A673 (cell line): ENCODE measurements around the gene DMD. TPM values are rescaled to one million over a fixed set of nuclear protein-coding genes. Genes with fewer than 3 reads are reported as not detected.

Experiments
- BruUV-seq: library from RNA; stranded (reverse); fragments of 400-500 nt; replicated peaks from 2 replicates; lab custom pipeline; 2021; lab: Mats Ljungman, UMichigan
- CTCF ChIA-PET: fragments of 300-600 bp; sonication (Branson Sonifier 250); formaldehyde crosslinking; loops from one replicate; lab custom pipeline; 2022; ENCODE audit warnings: antibody characterized with exemption; lab: Charles Lee
- POLR2A ChIA-PET: fragments of 300-600 bp; sonication (Branson Sonifier 250); formaldehyde crosslinking; loops from one replicate; lab custom pipeline; 2022; ENCODE audit warnings: antibody characterized with exemption; ENCODE audit not compliant: low non-redundant PET; lab: Charles Lee
- DNase-seq: peaks from one replicate; pipeline ENCODE4 v3.0.0-alpha.2; 2015; ENCODE audit warnings: low spot score
- H3K27ac ChIP-seq: fragments of 200-600 bp; sonication (generic); 2 replicates; pipeline ENCODE4 v1.5.1; 2016; ENCODE audit warnings: mixed run types, low read depth, mild to moderate bottlenecking, mixed read lengths, antibody characterized with exemption, low read length; ENCODE audit not compliant: poor library complexity, severe bottlenecking
- H3K27me3 ChIP-seq: fragments of 200-600 bp; sonication (generic); replicated peaks from 2 replicates; pipeline ENCODE4 v1.6.1; 2017; ENCODE audit warnings: mixed run types, low read depth, mild to moderate bottlenecking, mixed read lengths, antibody characterized with exemption, low read length; ENCODE audit not compliant: insufficient read depth, poor library complexity
- H3K36me3 ChIP-seq: fragments of 200-600 bp; sonication (generic); 2 replicates; pipeline ENCODE4 v1.6.1; 2016; ENCODE audit warnings: mixed run types, mild to moderate bottlenecking, mixed read lengths, antibody characterized with exemption, low read length; ENCODE audit not compliant: insufficient read depth, poor library complexity, severe bottlenecking
- H3K4me1 ChIP-seq: fragments of 200-600 bp; sonication (generic); 2 replicates; pipeline ENCODE4 v1.6.1; 2017; ENCODE audit warnings: mixed run types, mild to moderate bottlenecking, mixed read lengths, antibody characterized with exemption, low read length; ENCODE audit not compliant: insufficient read depth, poor library complexity, severe bottlenecking
- H3K4me3 ChIP-seq: fragments of 200-600 bp; sonication (generic); 2 replicates; pipeline ENCODE4 v1.5.1; 2016; ENCODE audit warnings: low read depth, mixed run types, mild to moderate bottlenecking, mixed read lengths, low read length; ENCODE audit not compliant: poor library complexity, severe bottlenecking
- H3K9me3 ChIP-seq: fragments of 200-600 bp; sonication (generic); 2 replicates; pipeline ENCODE4 v1.6.1; 2016; ENCODE audit warnings: mixed run types, low read depth, mild to moderate bottlenecking, mixed read lengths, antibody characterized with exemption, low read length; ENCODE audit not compliant: poor library complexity, severe bottlenecking
- EZH2 ChIP-seq: fragments of 200-600 bp; sonication (generic); IDR thresholded peaks from 2 replicates; pipeline ENCODE4 v1.6.1; 2017; ENCODE audit warnings: borderline replicate concordance, low read depth, mild to moderate bottlenecking, mixed read lengths, antibody characterized with exemption, low read length; ENCODE audit not compliant: poor library complexity, severe bottlenecking
- intact Hi-C: fragments of 100-400 bp; cut with micrococcal nuclease; formaldehyde crosslinking; loops from one replicate; pipeline ENCODE4 v1.10.0; 2022; ENCODE audit not compliant: unreplicated experiment
- total RNA-seq: library from RNA; stranded (reverse); gene quantifications from 2 replicates; pipeline ENCODE4 v1.2.3, GENCODE V29; 2021
- TF ChIP-seq, protein P1 (sequence below): fragments of 300-800, 200-600 bp; sonication (generic); conservative IDR thresholded peaks from 2 replicates; pipeline ENCODE4 v1.5.1; 2017; ENCODE audit warnings: low read depth, mild to moderate bottlenecking, antibody characterized with exemption, low read length, moderate library complexity, mixed read lengths

Gene DMD
- total RNA-seq, 1 experiment from 2014 or later = 5.4 TPM

DNA sequence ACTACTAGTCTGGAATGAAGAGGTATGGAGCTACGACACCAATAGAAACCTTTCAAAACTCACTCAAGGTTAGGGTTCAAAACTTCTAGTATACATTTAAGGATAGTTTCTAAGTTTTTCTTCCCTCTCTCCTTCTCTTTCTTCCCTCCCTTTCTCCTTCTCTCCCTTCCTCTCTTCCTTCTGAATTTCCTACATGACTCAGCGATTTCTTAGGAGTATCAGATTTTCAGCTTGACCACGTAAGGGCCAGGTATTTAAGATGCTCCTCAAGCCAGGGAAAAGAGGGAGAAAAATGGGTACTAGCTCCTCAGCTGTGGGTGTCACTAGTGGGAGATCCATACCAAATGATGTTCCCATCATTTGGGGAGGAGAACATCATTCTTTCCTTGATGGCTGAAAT is 2083.6 kb downstream of the DMD start:
- Histone ChIP-seq H3K36me3 (no peaks in the 10 kb centered on the region), H3K27me3 (no peaks in the 10 kb centered on the region), H3K9me3 (no peaks in the 10 kb centered on the region), H3K27ac (no peak overlapping the region), H3K4me1 (no peaks in the 10 kb centered on the region), H3K4me3 (no peak overlapping the region)
- ChIA-PET CTCF (no interaction called here), POLR2A (no interaction called here)
- DNase-seq = no peak
- BruUV-seq = no TSS peak
- TF ChIP-seq, protein P1, sequence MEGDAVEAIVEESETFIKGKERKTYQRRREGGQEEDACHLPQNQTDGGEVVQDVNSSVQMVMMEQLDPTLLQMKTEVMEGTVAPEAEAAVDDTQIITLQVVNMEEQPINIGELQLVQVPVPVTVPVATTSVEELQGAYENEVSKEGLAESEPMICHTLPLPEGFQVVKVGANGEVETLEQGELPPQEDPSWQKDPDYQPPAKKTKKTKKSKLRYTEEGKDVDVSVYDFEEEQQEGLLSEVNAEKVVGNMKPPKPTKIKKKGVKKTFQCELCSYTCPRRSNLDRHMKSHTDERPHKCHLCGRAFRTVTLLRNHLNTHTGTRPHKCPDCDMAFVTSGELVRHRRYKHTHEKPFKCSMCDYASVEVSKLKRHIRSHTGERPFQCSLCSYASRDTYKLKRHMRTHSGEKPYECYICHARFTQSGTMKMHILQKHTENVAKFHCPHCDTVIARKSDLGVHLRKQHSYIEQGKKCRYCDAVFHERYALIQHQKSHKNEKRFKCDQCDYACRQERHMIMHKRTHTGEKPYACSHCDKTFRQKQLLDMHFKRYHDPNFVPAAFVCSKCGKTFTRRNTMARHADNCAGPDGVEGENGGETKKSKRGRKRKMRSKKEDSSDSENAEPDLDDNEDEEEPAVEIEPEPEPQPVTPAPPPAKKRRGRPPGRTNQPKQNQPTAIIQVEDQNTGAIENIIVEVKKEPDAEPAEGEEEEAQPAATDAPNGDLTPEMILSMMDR = no peak
- no peak for TF ChIP-seq EZH2
- intact Hi-C loops = no loop called here

DNA sequence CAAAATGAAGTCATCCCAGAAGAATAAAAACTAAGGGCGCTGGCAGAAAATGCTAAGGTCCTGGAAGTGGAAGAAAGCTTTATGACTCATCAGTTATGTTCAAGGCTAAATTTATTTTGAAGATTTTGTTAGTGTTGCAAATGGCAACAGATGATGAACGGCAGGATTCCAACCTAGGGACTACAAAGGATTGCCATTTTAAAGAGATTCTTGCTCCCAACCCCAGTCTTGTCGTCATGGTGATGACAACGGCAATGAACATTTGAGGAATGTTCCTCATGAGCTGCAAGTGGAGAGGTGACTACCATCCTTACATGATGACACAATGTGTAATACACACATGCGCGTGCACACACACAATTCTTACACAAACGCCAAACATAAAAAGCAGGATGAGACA is 2085.1 kb downstream of the DMD start:
- Histone ChIP-seq H3K36me3 (no peaks in the 10 kb centered on the region), H3K4me1 (no peaks in the 10 kb centered on the region), H3K27me3 (no peaks in the 10 kb centered on the region), H3K27ac (no peak overlapping the region), H3K4me3 (no peak overlapping the region), H3K9me3 (no peaks in the 10 kb centered on the region)
- no peak for DNase-seq
- ChIA-PET CTCF (no interaction called here), POLR2A (no interaction called here)
- no TSS peak for BruUV-seq
- intact Hi-C loops = no loop called here
- TF ChIP-seq, protein P1 = no peak
- TF ChIP-seq EZH2 = no peak

DNA sequence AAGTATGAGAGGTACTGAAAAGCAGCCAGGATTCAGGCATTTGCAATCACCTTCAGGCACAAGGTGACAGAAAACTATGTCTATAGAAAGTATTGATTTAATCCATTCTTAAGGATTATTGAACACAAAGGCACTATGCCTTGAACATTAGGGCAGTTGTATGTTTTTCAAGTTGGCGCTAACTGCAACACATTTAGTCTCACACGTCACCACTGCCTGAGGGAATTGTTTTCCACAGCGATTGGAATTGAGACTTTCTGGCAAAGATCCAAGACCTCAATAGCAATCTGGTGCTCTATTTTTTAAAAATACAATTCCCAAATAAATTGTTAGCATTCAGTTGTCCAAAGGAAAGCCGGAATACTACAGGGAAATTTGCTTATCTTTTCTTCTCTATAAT is 2086.8 kb downstream of the DMD start:
- POLR2A ChIA-PET = no interaction called here
- intact Hi-C loops = no loop called here
- no peak overlapping the region for H3K4me3 ChIP-seq
- no peak for TF ChIP-seq EZH2
- TF ChIP-seq, protein P1 = no peak
- H3K4me1 ChIP-seq = no peaks in the 10 kb centered on the region
- H3K27ac ChIP-seq = no peak overlapping the region
- DNase-seq = no peak
- no TSS peak for BruUV-seq
- H3K36me3 ChIP-seq = no peaks in the 10 kb centered on the region
- H3K9me3 ChIP-seq = no peaks in the 10 kb centered on the region
- CTCF ChIA-PET = no interaction called here
- no peaks in the 10 kb centered on the region for H3K27me3 ChIP-seq
